ENCODE measurements around the gene TMPRSS11A.

DNA sequence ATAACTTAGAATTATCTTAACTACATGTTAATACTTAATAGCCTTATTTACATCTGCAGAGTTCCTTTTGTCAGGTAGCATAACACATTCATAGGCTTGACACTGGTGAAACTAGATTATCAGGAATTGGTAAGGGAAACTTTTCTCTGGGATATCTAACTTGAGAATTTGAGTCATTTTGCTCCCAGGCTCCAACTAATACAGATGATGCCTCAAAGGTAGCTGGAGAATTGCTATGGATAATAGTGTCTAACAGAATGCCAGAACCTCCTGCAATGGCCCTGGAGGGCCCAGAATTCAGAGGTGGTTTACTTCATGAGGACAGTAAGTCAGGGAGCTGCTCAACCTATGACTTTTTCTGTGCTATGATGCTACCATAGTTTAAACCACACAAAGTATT lies 65.6 kb downstream of the TMPRSS11A start:
- TF ChIP-seq EZH2 (IDR thresholded peaks at IDR 0.05) = no peak
- no peak for TF ChIP-seq POLR2AphosphoS5 (IDR thresholded peaks at IDR 0.05; ENCODE audit: borderline replicate concordance, low read depth, low read length)
- no peak for TF ChIP-seq FOXP2 (optimal IDR thresholded peaks at IDR 0.05; ENCODE audit: control extremely low read depth, extremely low read length, insufficient read depth)
